Measurements from ENCODE around the gene UBASH3A.

UBASH3A gene

DNA sequence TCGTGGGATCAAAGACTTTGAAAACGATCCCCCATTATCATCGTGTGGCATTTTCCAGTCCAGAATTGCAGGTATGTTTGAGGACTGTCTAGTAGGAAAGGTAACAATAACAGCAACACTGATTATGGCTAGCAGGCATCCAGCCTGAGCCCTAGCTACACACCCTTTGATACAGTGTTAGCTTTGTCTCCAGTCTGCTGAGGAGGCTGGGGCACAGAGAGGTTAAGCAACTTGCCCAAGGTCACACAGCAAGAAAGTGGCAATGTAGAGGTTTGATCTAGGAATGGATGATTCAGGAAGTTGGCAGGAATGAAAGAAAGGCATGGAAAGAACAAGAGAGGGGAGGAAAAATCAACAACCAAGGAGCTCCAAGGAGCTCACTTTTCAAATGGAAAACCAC is 31.2 kb downstream of the UBASH3A start:
- DNase-seq: no peak

DNA sequence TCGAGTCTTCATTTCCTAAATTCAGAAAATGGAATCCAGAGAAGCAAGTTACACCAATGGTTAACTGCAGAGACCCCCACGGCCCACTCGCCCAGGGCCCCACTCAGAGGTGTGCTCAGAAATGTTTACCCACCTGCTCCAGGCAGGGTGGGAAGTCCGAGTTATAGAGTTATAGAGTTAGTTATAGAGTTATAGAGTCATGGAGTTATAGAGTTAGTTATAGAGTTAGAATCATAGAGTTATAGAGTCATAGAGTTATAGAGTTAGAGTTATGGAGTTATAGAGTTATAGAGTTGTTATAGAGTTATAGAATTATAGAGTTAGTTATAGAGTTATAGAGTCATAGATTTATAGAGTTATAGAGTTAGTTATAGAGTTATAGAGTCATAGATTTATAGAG is 31.7 kb downstream of the UBASH3A start:
- no peak for DNase-seq

DNA sequence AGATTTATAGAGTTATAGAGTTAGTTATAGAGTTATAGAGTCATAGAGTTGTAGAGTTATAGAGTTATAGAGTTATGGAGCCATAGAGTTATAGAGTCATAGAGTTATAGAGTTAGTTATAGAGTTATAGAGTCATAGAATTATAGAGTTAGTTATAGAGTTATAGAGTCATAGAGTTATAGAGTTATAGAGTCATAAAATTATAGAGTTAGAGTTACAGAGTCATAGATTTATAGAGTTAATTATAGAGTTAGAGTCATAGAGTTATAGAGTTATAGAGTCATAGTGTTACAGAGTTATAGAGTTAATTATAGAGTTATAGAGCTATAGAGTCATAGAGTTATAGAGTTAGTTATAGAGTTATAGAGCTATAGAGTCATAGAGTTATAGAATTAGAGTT is 32.1 kb downstream of the UBASH3A start:
- DNase-seq: no peak

DNA sequence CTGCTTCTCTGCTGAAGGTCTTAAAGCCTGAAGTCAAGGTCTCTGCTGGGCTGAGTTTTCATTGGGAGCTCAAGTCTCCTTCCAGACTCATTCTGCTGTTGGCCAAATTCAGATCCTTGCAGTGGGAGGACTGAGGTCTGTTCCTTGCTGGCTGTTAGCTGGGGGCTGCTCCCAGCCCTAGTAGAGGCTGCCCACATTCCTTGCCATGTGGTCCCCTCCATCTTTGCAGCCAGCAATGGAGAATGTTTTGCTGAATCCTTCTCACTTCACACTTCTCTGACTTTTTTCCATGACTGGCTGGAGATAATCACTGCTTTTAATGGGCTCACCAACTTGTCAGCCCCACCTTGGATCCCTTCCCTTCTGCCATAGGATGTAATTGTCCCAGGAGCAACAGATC is 33.2 kb downstream of the UBASH3A start:
- no peak for DNase-seq

DNA sequence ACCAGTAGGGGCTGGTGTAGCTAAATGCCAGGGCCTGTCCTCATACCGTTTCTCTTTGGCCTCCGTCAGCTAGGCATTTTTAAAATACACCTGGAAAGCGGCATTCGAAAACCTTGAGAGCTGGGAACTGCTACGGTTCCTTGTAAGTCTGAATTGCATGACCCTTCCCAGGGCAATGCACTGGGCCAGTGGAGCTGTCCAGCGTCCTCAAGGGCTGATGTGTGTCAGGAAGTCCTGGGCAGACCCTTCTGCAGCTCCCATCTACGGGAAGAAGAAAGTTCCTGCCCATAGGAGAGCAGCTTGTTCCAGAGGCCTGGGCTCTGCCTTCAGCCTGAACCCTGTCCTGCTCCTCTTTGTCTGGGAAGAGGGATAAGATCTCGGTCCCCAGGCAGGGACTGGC is 34.1 kb downstream of the UBASH3A start:
- DNase-seq: no peak

DNA sequence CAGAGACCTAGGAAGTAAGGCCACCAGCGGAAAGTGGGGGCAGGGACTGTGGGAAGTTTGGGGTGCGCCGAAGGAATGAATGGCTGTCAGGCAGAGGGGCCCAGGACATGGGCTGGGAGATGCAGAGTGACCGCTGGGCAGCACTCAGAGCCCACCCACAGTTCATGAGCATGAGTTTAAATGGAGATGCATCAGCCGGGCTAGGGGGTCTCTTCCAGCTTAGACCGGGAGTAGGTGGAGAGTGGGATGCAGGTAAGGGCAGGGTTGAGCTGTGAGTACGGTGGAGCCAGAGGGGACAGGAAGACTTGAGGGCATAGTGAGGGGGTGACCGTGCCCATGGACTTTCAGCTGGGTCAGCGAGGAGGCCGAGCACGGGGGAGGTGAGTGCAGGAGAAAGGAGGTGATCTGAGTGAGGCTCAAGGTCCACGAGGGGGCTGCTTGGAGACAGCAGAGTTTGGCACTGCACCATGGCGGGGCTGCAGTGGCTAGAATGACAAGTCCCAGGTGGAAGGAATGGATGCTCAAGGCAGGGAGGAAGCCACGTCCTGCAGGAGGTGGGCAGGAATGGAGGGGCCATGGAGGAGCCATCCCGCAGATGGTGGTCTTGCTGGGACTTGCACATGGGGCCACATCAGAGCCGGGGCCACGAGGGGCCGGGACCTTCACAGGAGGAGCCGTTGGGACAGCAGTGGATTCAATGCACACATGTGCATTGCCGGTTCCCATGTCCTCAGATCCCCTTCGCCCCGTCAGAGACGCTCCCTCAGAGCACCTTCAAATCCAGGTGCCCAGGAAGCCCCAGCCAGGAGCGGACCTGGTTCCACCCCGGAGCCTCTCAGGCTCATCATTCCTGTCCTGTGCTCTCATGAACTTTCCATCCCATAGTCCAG is 34.9 kb downstream of the UBASH3A start:
- no peak for DNase-seq

DNA sequence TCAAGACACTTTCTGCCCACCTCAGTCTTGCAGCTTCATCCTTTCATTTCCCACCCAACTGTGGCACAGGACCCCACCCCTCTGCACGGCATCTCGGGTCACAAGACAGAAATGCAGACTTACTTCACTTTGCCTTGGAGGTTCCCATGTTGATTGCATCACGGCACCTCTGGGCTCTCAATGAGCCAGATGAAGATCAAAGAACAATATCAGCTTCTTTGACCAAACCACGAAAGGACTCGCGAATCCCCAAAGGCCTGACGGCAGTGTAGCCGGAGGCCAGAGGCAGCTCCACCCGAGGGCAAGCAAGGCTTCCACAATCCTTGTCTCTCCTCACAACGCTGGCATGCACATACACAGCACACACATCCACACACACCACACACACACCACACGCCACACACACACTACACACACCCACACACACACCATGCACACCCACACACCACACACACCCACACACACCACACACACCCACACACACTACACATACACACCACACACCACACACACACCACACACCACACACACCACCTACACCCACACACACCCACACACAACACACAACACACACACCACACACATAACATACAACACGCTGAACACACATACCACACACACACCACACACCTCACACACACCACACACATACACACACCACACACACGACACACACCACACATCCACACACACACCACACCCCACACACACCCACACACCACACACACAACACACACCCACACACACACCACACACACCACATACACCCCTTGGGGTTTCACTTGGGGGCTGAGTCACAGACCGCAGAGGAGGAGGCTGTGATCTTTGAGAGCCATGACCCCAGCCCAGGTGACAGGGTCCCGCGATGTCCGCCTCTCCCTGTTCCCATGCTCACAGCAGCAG is 35.8 kb downstream of the UBASH3A start:
- DNase-seq: no peak

DNA sequence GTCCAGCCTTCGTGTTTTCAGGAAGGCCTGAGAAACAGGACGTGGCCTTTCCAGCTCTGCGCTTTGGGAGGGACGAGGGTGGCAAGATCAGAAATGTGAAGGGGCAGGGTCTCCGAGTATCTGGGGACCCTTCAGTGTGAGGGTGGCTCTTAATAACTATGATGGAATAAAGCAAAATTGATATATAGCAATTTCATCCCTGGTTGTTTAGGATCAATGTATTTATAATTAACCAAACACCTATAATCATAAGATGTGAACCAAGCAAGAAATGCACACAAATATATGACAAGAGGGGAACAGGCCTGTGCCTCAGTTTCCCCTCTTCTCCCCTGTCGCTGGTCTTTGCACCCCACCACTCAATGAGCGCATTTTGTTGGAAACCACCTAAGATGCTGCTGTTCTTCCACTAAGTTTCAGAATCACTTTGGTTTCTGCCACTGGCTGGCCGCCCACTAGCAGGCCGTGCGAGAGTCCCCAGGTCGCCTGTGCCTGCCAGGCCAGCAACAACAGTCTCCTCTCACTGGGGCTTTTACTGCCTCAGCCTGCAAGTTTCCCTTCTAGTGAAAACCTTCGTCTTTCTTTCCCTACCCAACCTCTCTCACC is 36.6 kb downstream of the UBASH3A start:
- DNase-seq: no peak

DNA sequence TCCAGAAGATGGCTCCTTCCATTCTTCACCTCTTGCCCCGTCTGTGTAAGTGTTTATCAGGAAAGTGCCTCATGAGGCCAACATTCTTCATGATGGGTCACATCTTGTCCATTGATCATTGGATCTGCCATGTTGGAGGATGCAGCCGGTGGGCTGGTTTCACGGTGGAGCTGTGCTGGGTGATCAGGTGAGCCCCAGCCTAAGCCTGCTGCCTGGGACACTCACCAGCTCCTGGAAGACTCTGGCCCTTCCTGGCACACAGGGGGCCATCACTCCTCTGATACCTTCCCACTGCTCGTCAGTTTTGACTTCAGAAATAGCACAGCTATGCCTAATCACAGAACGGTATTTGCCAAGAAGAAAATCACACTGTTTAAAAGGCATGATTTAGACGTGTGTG is 38.3 kb downstream of the UBASH3A start:
- DNase-seq: no peak

DNA sequence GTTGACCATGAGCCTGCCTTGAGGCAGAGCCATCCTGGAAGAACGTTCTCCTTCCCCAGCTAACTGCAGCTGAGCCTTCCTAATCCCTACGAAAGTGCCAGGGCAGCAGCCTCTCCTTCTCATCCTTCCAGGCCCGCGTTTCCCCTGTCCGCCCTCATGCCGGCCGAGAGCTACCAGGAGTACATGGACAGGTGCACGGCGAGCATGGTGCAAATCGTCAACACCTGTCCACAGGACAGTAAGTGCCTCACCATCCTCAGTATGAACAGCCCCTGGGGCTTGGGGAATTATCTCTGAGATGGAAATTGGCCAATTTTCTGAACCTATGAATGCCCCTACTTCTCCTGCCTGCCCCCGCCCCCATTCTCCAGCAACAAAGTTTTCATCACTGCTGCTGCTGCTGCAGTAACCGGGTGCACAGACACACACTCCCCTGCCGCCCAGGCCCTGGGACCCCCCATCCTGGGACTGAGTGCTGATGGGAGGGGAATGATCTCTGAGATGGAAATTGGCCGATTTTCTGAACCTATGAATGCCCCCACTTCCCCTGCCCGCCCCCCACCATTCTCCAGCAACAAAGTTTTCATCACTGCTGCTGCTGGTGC is 39.6 kb downstream of the UBASH3A start:
- DNase-seq: no peak

DNA sequence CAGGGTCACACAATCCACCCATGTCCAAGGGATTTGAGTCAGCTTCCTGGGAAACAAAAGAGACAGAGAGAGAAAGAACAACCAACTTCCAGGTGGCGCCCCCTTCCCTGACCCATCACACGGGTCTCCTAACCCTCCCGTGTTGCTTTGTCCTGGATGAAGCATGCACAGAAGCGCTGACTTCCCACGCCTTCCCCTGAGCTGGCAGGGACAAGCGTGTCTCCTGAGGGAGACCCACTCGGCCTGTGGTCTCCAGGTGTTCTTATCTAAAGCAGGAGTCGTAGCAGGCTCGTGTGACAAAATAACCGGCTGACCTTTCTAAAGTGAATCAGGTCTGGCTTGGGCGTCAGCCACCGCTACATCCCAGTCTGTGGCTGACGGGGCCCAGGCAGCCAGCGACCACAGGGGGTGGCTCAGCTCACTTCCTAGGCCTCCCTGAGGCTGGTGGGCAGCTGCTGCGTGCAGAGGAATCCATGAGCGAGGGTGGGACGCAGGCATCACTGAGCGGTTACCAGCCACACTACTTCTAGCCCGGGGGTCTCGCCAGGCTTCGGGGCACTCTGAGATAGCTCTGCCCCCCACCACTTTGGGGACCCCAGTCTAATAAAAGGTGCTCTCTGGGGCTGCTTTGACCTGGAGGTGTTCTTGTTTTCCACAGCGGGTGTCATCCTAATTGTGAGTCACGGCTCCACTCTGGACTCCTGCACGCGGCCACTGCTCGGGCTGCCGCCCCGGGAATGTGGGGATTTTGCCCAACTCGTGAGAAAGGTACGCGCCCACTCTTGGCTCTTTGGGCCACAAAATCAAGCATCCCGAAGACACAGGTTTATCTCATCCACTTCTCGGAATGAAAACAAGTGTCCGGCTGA is 40.4 kb downstream of the UBASH3A start:
- no peak for DNase-seq

DNA sequence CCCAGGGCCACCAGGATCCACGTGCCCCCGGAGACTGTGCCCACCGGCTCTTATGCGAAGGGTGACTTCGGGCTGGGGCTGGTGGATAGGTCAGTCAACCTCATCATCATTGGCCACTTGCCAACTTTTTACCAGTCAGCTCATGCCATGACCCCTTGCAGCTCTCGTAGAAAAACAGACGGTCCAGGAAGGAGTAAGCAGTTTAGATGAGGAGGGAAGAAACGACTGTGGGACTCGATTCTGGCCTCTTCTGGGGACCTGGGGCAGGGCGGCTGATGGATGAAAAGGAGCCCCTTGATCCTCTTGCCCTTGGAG is 41.0 kb downstream of the UBASH3A start:
- DNase-seq: no peak

DNA sequence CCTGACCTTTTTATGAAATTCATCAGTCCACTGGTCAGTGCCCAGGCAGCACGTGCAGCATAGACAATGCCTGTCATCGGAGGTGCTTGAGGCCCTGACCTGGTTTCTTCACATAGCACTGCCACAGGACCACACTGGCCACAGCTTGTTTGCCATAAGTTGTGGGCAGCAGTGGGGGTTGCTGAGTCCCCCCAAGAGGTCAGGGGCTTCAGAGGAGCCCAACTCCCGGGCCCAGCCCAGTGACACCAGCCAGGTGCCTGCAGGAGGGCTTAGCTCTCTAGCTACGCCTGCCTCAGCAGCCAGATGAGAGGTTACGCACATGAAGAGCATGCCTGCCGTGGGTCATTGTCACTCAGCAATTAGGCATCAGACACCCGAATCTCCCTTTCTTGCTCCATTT is 41.6 kb downstream of the UBASH3A start:
- DNase-seq: no peak

DNA sequence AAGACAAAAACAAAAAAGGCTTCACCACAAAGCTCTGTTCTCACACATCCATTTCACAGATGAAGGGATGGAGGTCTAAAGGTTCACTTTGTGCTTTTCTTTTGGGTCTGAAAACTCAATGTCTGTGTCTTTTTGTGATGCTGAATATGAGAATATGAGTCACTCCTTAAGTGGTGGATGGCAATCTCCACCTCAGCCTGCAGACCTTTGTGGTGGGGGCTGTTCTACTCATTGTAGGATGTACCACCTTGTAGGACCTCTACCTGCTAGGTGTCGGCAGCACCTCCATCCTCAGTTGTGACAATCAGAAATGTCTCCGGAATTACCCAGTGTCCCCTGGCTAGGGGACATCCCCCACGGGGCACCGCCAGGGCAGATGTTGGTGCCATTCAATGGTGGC is 42.8 kb downstream of the UBASH3A start:
- DNase-seq: no peak

DNA sequence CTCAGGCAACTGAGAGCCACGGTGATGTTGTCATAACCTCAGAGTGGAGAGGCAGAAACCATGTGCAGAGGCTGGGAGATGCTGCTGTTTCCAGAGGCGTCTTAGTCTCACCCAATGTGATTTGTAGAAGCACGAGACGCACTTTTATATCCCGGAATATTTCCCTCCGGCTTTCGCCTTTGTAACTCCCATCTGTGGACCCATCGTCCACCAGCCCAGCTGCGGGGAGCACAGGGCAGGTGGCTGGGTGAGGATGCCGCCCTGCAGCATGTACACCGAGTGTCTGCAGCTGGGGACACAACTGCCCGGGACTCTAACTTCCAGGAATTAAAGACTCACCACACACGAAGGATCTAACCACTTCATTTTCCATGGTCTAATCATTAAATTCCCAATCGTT is 43.5 kb downstream of the UBASH3A start:
- no peak for DNase-seq

DNA sequence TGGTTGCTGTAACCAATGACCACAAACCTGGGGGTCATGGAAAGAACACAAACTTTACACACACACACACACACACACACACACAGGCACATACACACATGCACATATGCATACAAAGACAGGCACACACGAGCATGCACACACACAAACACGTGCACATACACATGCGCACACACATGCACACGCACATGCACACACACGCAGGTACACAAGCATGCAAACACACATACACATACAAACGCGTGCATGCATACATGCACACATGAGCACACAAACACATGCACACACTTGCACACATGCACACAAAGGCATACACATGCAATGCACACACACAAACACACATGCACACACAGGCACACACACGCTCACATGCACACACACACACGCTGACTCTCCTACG is 44.0 kb downstream of the UBASH3A start:
- no peak for DNase-seq

DNA sequence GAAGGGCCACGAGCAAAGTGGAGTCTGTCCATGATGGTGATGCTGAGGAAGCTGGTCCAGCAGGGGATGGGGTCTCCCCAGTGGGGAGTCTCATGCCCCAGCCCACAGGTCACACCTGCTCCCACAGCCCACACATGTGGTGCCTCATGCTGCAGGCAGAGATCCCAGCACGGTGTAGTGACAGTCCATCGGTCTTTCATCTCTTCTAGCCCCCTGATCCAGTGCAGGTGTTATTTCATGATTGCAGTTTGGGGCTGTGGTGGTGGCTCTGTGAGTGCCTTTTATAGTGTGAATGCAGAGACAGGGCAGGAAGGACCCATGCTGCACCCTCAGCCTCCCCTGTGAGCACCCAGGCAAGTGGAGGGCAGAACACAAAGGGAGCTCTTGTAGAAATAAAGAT is 45.0 kb downstream of the UBASH3A start:
- DNase-seq: no peak

DNA sequence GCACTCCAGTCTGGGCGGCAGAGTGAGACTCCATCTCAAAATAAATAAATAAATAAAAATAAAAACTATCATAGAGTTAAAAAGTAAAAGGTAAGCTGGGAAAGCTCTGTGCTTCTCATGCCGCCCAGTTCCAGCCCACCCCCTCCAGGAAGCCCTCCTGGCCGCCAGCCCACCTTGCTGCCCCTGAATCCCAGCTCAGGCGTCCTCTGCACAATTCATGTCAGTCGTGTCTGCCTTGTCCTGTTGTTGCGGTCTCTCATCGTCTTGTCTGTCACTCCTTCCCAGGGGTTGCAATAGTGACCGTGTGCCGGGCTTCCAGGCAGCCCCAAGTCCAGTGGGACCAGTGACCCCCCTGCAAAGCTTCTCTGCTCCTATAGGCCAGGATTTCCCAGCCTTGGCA is 48.2 kb downstream of the UBASH3A start:
- no peak for DNase-seq

DNA sequence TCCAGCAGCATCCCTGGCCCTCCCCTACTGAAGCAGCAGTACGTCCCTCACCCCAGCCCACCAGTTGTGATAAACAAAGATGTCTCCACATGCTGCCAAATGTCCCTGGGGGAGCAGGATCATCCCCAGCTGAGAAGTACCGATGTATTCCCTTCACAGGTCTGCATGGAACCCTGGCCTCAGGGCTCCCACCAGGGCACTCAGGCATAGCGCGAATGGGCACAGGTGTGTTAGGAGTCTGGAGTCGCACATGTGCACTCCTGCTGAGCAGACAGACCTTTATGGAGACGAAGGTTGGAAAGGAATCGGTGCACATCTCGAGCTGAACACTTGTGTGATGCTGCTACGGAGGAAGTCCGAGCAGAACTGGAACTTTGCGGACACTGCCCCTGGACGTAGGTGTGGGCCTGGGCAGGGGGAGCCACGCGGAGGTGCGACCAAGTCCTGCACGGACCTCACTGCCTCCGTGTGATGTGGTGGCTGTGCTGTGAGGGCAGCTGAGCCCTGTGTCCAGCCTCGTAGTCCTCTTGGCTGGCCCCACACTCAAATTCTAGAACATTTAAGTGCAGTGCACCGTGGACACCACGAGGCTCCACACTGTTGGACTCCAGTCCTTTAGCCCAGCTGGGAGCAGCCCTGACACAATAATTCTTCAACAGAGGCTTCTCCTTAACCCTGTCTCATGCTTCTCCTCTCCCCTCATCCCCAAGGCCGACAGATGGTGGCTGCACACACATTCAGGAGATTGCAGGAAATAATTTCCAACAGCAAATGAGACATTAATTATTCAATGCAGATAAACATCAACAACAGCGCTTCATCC is 48.9 kb downstream of the UBASH3A start:
- DNase-seq: no peak

DNA sequence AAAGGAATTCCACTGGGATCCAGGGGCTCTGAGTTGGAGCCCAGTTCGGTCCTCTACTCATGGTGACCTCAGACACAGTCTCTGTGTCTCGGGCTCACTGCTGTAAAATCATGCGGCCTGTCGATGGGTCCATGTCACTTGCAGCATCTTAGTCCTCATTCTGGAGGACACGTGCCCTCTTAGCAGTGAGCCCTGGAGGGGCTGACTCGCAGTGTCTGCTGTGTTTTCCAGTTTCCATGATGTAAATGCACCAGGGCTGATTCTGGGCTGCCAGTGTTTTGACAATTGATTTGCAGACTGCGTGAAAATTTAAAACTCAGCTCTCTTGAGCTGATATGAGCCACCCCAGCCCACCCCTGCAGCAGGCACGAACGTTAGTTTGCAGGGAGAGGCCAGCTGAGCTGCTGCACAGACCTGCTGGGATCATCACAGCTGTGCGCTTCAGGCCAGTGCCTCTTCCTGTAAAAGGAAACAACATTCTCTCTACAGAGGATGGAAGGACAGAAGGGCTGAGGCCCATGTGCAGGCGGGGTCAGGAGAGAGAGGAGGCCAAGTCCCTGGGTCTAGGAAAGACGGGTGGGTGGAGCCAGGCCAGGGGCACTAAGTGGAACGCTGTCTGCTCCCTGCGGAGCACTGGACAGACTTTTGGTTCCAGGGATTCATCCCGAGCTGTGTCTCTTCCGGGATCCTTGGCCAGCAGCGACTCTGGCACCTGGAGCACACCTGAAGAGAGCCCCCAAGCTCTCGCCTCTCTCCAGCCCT is 49.7 kb downstream of the UBASH3A start:
- DNase-seq: no peak

All from EL (cell line).